C4-2B (cell line): ENCODE results near the gene CCDC158.

Experiments used
- H3K27ac ChIP-seq: fragments of 450-650 bp; 2 replicates; pipeline ENCODE4 v1.5.1; 2017
- ZFX ChIP-seq: fragments of 450-650 bp; IDR thresholded peaks from 2 replicates; pipeline ENCODE4 v1.6.1; 2017
- TF ChIP-seq, protein P1 (sequence below): fragments of 450-650 bp; conservative IDR thresholded peaks from 2 replicates; pipeline ENCODE4 v1.5.1; 2017; ENCODE audit warnings: mild to moderate bottlenecking

CCDC158 gene

DNA sequence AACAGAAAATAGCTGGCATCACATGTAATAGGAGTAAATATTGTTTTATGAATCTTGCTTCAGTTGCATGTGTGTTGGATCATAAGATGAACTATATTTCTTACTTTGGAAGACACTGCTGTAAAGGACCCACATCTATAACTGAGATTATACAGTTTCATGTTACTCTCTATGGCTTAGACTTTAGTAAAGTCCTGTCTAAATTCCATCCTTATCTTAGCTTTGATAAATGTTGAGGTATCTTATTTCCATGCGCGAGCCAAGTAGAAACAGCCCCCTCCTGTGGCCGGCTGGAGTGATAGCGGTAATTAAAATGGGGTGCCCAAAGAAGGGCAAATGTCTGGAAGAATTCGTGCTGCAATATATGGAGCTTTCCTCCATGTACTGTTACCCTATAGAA lies 43.0 kb downstream of the CCDC158 start:
- no peak for TF ChIP-seq ZFX
- TF ChIP-seq, protein P1, sequence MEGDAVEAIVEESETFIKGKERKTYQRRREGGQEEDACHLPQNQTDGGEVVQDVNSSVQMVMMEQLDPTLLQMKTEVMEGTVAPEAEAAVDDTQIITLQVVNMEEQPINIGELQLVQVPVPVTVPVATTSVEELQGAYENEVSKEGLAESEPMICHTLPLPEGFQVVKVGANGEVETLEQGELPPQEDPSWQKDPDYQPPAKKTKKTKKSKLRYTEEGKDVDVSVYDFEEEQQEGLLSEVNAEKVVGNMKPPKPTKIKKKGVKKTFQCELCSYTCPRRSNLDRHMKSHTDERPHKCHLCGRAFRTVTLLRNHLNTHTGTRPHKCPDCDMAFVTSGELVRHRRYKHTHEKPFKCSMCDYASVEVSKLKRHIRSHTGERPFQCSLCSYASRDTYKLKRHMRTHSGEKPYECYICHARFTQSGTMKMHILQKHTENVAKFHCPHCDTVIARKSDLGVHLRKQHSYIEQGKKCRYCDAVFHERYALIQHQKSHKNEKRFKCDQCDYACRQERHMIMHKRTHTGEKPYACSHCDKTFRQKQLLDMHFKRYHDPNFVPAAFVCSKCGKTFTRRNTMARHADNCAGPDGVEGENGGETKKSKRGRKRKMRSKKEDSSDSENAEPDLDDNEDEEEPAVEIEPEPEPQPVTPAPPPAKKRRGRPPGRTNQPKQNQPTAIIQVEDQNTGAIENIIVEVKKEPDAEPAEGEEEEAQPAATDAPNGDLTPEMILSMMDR, result peak; percentile 43
- H3K27ac ChIP-seq, result no peak overlapping the region

DNA sequence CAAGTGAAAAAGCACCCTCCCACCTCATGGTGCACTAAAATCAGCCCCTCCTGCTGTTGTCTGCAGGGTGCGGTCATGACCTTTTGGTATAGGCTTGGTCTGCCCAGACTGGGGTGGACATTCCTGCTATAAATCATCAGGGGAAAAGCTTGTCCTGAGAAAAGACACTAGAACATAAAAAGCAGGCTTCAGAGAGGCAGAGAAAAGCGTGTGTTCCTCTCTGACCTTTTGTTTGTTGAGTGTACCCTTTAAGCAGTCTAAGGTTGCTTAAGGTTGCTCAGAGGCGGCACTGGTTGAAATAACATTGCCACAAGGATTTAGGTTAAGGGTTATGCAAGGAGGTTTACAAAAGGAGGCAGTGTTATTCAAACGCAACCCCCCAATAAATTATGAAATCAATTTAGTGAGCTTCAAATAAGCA lies 43.5 kb downstream of the CCDC158 start:
- H3K27ac ChIP-seq, result peak overlapping the region; percentile 37; the same call in 1 of the 2 replicates
- TF ChIP-seq, protein P1, result no peak
- TF ChIP-seq ZFX, result no peak

DNA sequence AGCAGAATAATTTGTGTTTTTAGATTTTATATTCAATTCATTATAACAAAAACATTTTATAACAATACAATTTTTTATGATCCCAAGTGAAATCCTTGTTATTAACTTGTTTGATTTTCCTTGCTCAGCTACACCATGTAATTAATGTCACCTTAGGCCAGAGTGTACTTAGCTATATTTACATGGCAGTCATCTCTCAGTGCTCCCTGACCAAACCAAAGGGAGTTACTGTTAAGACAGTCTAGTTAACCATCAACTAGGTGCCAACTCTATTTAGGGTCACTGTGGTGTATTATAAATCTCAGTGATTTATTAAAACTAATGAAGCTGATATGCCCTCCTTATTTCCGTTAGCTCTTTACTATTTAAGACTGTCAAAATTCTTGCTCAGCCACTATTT lies 44.4 kb downstream of the CCDC158 start:
- TF ChIP-seq, protein P1, result no peak
- no peak for TF ChIP-seq ZFX

DNA sequence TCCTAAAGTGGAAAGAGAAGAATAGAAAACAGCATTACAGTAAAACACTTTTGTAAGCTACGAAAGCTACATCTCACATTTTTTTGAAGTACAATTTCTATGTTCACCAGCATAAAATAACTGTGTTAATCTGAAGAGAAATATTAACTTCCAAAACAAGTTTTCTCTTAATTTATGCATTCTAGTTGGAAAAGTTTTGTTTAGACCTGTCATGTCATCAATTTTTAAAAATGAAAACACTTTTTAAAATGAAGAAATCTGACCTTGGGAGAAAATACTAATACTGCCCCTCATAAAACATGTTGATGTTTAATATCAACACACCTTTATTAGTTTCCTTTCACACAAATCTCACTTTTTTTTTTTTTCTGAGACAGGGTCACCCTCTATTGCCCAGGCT lies 45.2 kb downstream of the CCDC158 start:
- no peak for TF ChIP-seq ZFX
- TF ChIP-seq, protein P1, result no peak
- peak overlapping the region; percentile 66; the same call in 1 of the 2 replicates for H3K27ac ChIP-seq

More for the DNA sequence above, 44.4 kb downstream of the CCDC158 start:
- no peak overlapping the region; the same call in 1 of the 2 replicates for H3K27ac ChIP-seq

DNA sequence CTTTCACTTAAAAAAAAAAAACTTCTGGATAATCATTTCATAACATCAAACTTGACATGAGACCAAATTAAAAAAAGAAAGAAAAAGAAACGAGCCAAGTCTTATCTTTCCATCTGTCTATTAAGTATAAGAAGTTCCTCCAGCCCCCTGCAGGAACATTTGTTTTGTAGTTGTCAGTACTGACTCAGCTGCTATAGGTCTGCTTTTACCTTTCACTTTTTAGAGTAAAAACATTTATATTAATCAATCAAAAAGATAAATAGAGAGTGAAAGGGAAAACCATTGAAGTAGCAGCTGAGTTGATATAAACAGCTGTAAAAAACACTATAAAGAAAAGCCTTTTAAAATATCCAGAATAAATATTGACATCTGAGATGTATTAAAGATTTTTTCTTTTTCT lies 46.1 kb downstream of the CCDC158 start:
- peak overlapping the region; percentile 66; the same call in 1 of the 2 replicates for H3K27ac ChIP-seq

DNA sequence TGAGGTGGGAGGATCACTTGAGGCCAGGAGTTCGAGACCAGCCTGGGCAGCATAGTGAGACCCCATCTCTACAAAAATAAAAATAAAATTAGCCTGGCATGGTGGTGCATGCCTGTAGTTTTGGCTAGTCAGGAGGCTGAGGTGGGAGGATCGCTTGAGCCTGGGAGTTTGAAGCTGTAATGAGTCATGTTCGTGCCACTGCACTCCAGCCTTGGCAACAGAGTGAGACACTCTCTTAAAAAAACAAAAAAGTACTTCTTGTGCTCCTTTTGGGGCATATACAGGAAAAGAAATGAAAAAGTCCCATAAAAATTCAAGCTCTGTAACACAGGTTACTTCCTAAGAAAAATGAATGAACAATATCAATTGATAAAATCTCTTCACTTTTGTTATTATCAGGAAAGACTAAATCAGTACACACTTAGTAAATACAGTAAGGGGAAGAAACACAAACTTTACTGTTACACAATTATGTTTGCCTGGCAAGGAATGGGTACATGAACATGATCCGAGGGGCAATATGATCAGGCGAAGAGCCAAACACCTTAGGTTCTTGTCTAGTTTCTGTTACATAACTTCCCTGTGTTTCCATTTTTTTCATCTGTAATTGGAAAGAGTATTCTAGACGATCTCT lies 46.9 kb downstream of the CCDC158 start:
- H3K27ac ChIP-seq, result peak overlapping the region; percentile 73
- TF ChIP-seq, protein P1, result no peak
- TF ChIP-seq ZFX, result no peak

More for the DNA sequence above, 46.1 kb downstream of the CCDC158 start:
- TF ChIP-seq, protein P1, result peak; percentile 16; the same call in 1 of the 2 replicates
- TF ChIP-seq ZFX, result no peak

DNA sequence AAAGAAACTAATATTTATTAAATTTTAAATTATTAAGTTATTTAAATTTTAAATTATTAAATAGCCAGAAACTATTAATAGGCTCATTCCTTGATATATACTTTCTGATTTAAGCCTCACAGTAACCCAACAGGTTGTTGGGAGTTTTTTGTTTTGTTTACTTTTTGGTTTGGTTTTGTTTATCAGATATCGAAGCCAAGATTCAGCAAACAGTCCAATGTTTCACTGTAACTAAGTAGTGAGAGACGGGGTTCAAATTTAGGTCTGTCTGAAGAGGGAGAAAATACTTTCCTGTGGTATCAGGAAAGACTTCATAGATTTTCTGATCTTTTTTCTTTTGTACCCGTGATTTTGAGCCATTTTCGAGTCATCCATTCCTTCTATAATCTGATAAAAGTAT lies 54.2 kb downstream of the CCDC158 start:
- H3K27ac ChIP-seq, result no peak overlapping the region
- no peak for TF ChIP-seq ZFX
- TF ChIP-seq, protein P1, result no peak
